Stimulated activated CD4-positive, alpha-beta T cell treated with anti-CD3 and anti-CD28 coated beads, Interleukin-2, amount 100 ng/mL, for 4 hours (primary cell): ENCODE measurements around the gene GRIN3B.

Source experiments
- DNase-seq: peaks from one replicate; pipeline ENCODE4 v3.0.0-alpha.2; 2020; ENCODE audit warnings: low read depth

The GRIN3B gene

DNA sequence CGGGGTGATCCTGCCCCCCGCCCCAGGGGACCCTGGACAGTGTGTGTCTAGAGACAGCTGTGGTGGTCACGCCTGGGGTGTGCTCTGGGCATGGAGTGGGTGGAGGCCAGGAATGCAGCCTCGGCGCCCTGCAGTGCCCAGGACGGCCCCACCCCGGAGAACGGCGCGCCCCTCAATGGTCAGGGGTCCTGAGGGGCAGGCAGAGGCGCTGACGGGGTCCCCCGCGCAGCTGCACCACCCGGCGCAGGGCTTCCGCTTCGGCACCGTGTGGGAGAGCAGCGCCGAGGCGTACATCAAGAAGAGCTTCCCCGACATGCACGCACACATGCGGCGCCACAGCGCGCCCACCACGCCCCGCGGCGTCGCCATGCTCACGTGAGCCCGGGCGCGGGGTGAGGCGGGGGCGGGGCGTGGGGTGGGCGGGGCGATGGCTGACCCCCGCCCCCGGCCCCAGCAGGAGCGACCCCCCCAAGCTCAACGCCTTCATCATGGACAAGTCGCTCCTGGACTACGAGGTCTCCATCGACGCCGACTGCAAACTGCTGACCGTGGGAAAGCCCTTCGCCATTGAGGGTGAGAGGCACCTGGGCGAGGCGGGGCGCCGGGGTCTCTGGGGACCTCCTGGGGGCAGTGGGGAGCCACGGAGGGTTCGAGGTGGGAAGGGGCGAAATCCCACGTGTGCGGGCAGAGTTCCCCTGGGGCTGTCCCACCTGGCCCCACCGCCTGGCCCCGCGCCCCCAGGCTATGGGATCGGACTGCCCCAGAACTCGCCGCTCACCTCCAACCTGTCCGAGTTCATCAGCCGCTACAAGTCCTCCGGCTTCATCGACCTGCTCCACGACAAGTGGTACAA, 7.4 kb downstream of the GRIN3B start:
- no peak for DNase-seq

DNA sequence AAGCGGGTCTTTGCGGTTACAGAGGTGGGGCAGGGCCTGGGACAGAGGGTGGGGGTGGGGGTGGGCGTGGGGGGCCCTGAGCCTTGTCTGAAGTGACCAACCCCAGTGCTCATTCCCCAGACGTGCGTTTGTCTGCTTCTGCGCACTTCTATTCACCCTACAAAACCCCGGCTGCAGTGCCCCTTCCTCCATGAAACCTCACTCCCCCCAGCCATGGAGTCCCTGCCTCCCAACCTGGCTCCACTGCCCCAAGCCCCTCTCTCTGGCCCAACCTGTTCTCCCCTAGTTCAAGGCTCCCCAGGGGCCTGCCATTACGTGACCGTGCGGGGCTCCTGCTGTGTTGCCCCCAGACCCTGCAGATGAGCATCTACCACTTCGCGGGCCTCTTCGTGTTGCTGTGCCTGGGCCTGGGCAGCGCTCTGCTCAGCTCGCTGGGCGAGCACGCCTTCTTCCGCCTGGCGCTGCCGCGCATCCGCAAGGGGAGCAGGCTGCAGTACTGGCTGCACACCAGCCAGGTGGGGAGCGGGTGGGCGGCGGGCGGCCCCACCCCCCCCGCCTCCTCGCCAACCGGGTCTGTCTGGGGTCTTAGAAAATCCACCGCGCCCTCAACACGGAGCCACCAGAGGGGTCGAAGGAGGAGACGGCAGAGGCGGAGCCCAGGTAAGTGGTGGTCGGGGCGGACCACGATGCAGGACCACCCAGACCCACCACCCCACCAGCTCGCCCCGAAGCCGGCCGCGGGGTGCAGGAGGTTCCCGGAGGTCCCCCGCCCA, 8.2 kb downstream of the GRIN3B start:
- no peak for DNase-seq

DNA sequence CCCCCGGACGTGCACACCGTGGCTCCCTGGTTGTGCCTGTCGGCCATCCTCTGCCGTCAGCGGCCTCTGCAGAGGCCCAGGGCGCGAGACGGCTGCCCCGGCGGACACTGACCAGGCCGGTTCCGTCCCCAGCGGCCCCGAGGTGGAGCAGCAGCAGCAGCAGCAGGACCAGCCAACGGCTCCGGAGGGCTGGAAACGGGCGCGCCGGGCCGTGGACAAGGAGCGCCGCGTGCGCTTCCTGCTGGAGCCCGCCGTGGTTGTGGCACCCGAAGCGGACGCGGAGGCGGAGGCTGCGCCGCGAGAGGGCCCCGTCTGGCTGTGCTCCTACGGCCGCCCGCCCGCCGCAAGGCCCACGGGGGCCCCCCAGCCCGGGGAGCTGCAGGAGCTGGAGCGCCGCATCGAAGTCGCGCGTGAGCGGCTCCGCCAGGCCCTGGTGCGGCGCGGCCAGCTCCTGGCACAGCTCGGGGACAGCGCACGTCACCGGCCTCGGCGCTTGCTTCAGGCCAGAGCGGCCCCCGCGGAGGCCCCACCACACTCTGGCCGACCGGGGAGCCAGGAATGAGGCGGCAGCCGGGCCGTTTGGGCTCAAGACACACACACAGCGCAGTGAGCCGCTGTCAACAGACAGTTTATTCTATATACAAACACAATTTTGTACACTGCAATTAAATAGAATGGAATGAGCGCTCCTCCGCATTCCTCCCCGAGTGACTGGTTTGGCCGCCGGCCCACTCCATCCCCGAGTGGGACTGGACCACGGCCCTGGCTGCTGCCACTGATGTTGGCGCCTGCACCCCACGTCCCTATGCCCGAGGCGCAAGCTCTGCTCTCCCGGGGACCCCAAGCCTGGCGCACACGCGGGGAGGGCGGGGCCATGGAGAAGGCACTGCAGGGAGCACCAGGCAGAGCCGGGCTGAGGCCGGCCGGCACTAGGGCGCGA, 9.1 kb downstream of the GRIN3B start:
- DNase-seq, result no peak

DNA sequence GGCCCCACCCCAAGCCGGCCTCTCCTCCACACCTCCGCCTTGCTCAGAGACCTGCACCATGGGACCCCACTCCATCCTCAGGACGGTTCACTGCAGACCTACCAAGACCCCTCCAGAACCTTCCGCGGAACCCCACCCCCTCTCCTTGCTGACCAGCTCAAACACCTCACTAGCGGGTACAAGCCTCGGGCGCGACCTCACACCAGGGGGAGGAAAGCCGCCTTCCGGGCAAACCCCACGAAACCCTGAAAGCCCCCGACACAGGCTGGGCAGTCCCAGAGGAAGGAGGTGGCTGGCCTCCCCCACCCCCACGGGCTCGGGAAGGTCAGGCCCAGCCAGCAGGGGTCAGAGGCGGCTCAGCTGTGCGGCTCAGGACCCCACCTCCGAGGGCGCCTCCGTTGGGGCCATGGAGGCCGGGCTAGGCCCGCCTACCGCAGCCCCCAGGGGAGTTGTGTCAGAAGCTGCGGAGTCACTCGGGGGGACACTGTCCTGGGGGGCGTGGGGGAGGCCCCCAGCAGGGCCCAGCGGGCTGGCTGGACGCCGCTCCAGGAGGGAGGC, 9.8 kb downstream of the GRIN3B start:
- DNase-seq, result no peak

DNA sequence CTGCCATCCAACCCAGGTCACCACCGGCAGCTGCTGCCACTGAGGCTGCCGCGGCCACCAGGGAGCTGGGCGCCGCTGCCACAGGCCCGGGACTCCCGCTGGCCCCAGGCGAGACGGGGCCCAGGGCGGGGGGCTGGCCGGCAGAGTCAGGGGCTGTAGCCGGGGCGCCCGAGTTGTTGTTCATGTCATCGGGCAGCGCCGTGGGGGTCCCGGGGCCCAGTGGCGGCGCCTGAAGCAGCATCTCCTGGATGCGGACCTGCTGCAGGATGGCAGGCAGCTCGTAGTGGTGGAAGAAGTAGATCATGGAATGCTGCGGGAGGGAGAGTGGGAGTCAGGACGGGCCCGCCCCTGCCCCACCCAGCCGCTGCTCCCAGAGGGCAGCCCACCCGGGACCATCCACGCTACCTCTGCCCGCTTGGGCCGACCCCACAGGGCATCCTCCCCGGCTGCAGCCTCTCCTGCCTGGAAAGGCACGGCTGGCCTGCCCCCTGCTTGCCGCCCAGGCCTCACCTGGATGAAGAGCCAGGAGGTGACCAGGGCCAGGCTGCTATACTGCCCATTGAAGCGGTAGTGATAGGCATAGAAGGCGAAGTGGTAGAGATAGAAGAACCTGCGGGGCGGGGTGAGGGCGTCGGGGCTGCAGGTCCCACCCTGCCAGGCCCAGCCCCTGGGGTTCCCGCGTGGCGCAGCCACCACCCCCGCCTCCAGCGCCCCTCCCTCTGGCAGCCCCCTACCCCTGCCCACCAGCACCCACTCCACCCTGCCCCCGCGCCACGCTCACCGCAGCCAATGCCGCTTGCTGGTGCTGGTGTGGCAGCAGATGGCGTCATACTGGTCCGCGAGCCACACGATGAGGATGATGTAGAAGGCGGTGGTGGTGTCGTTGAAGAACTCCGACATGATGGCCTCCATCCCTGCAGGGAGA, 10.6 kb downstream of the GRIN3B start:
- DNase-seq, result no peak

DNA sequence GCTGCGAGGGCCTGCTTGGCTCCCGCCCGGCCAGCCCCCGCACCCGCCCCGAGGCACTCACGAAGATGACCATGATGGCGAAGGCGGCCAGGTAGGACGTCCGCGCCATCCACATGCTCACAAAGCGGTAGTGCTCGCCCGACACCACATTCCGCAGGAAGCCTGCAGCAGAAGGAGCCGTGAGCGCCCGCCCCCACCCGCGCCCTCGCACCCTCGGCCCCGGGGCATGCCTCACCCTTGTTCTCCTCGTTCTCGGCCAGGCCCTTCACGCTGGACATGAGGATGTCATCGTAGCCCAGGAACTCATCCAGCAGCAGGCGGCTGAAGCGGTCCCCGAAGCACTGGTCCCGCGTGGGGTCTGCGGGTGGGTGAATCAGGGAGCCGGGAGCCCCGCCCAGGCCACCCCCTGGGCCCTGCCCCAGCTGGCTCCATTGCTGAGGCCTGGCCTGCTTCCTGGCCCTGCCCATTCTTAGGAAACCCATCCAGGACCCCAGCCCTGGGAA, 11.7 kb downstream of the GRIN3B start:
- no peak for DNase-seq

DNA sequence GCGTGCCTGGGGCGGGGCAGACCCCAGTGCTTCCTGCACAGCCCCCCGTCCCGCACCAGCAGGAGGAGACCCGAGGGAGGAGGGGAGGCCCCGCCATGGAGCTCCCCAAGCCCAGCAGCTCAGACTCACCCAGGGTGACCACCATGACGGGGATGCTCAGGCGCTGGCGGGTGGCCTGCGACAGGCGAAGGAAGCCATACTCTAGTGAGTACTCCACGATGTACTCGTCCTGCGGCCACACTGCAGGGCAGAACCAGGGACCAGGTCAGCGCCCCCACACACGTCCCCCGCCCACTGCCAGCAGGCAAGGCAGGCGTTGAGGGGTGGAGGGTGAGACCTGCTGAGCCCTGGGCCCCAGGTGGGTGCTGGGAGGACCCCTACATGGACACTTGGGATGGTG, 12.1 kb downstream of the GRIN3B start:
- DNase-seq, result no peak

DNA sequence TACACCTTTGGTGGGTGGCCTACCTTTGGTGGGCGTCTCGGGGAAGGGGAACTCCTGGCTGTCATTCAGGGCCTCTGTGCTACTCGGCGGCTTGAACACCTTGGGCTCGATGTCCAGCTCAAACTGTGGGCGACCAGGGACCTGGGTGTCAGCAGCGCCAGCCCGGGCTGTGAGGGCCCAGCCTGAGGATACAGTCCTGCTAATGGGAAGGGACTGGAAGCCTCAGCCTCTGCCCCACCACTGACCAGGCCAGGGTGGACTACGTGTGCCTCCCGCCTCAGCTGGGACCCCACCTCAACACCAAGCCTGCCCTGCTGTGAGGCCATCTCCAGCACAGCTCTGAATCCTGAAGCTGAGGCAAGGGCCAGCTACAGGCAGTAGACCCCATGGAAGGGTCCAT, 13.0 kb downstream of the GRIN3B start:
- no peak for DNase-seq

DNA sequence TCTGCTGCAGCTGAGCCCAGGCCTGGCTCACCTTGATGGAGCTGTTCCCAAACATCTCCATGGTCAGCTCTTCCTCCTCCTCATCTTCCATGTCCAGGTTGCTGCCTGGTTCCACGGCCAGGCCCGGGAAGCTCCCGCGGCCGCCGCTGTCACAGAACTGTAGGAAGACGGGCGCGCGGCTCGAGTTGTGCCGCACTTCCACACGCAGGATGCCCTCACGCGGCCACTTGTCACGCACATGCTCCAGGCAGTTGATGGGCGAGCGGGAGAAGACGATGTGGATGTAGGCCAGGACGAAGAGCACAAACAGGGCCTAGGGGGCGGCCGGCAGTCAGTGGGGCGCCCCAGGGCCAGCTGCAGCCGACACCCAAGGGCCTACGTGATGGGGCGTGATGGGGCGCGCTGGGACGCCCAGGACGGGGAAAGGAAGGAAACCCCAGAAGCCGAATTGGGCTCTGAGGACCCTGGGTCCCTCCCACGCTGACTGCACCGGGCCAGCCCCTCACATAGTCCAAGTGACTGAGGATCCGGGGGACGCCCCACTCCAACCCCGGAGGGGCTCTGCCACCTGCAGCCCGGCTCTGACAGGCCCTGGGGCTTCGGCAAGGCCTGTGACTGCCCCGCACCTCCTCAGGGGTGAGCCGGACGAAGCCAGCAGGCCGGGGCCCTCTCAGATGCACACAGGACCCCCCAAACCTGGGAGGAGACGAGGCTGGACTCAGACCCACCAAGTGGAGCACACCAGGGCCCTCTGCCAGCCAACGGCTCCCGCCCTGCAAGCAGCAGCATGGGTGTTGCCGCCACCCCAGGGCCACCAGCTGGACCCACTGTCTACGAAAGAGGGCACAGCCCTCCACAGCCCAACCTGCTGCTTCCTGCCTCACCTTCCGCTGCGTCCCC, 14.2 kb downstream of the GRIN3B start:
- no peak for DNase-seq

DNA sequence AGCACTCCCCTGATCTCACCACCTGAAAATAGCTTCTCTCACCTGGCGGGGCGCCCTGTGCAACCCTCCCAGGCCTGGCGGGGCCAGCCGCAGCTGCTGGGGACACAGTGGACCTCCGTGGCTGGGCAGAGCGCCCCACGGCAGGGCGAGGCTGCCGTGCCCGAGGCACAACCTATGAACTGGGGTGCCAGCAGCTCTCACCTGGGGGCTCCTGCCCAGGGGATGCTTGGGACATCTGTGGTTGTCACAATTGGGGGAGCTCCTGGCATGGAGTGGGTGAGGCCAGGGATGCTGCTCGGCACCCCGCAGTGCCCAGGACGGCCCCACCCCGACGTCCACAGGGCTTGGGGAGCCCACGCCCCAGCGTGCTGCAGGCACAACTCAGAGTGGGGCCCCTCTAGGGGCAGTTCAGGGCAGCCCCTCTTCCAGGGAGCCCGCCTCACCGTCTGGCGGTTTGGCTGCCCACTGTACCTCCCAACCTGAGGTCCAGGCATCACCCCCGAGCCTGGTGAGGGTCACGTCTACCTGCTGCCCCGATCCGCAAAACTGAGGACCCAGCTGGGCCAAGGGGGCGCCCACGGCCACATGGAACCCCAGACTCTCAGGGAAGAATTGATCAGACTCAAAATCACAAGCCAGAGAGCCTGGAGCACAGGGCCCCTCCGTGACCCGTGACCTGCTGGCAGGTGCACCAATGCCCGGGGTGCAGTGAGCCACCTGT, 15.0 kb downstream of the GRIN3B start:
- DNase-seq, result no peak

DNA sequence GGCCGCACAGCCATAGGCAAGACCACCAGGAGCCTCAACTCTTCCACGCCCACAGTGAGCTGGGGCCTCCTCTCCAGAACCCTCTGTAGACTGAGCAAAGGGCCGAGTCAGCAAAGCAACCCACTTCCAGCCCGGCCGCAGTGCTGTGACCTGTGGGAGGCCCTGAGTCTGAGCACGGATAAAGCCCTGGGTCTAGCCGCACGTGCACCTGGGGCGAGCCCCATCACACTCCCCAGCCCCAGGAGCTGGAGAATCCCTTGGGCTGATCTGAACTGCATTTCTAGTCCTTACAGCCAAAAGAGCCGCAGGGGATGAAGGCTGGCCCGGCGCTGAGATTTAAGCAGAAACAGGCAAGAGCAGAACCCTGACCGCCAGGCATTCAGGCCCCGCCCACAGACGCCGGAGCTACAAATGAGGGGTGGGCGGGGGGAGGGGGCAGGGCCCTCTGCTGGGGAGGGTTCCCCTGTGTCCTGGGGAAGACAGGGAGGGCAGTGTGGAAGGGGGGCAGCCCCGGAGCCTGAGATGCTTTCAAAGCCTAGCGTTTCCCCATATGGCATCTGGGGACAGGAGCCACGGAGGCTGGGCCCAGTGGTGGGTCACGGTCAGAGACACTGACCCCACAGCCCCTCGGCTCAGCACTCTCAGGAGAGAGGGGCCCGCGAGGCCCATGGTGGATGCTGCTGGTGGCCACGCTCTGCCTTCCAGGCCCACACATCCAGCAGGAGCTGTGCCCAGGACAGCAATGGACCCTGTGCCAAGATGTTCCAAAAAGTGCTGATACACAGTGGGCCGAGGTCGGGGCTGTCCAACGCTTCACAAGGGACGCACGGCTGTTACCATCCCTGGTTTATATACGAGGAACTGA, 15.8 kb downstream of the GRIN3B start:
- no peak for DNase-seq

DNA sequence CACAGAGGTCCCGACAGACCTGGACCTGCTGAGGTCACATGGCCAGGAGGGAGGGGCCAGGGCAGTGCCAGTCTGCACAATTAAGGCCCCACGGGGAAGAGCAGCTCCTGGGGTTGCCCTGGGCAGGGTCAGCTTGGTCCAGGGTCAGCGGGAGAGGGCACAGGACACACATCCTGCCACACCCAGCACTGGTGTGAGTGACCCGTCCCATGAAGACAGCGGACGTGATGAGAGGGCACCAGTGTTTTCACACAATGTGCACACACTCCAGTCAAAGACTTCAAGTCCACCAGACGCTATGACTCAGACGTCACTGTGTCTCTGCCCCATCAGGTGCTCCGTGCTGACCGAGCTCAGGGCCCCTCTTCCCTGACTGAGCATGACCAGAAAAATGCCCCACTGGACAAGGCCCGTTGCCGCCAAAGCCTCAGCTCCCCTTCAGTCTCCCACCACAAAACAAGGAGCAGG, 16.5 kb downstream of the GRIN3B start:
- DNase-seq, result no peak

DNA sequence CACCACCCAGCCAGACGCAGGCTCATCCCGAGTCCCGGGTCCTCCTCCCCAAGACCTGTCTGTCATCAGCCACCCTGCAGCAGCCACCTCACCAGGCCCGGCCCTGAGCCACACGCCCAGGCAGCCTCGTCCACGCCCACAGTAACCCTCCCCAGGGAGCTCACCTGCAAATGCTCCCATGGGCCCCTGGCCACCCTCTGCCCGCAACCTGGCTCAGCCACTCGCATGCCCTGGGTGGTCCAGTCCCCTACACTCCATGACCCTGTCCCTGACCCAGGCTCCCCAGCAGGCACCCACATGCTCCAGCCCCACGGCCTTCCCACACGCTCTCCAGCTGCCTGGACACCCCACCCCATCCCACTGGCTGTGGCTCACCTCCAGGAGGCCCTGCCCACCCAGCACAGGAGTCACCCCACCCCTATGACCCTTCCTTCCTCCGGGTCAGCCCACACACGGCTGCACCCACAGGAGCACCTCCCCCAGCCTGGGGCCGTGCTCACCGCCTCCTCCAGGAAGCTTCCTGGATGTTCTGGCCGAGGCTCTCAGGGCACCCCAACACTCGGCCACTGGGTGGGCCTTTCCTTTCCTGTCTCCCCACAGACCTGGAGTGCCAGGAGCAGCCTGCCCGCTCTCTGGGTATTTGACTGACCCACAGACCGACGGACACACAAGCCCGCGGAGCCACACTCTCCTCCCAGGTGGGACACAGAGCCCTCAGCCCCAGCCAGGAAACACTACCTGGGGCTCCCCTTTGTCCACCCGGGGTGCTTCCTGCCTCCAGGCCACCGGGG, 17.1 kb downstream of the GRIN3B start:
- DNase-seq, result no peak

DNA sequence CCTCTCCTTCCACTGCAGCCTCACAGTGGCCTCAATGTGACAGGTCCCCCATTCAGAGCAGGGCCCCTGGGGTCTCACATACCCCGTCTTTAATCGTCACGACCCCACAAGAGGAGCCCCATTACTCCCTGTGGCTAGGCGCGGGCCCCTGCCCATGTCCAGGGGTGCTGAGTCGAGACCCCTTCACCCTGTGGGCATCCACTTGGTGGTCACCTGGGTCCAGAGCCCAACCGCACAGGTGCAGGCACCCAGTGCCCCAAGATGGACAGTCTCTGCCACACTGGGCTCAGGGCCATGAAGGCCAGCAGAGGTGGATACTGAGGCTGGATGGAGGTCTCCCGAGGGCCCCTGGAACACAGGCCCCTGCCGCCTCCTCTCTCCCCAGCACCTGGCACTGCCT, 17.7 kb downstream of the GRIN3B start:
- DNase-seq, result no peak

DNA sequence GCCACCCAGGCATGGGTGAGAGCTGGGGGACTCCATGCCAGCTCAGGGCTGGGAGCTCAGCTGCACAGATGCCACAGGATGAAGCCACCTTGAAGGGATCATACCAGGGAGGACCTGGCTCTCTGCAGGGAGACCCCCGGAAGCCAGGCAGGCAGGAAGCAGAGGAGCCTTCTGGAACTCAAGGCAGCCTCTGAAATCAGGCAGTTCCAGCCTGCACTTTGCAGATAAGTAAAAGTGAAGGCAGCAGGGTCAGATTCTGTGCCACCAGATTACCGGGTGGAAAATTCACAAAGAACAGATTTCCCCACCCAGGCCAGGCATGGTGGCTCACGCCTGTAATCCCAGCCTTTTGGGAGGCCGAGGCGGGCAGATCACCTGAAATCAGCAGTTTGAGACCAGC, 18.2 kb downstream of the GRIN3B start:
- no peak for DNase-seq

DNA sequence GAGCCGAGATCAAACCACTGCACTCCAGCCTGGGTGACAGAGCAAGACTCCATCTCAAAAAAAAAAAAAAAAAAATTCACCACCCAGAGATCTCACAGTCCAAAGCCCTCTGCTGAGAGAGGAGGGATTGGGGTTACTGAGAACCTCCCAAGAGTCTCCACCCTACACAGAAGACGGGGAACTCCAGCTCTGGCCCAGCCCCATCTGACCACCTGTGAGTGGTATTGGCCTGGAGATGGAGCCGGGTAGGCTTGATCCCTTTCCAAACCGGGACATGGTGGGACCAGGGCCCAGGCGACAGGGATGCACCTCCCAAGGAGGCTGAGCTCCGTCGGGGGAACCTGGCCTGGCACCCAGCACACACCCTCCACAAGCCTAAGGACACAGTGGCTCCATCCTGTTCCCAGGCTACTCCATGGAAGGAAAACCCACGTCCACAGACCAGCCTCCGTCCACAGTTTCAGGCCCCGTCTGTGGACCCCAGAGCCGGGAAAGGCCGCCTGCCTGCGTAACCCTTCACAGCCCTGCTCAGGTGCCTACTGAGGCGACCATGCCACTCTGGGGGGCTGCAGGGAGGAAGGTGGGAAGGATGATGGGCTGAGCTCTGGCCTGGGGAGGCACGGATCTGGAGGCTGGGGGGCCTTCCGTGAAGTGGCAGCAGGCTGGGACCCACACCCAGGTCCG, 18.9 kb downstream of the GRIN3B start:
- DNase-seq, result no peak

DNA sequence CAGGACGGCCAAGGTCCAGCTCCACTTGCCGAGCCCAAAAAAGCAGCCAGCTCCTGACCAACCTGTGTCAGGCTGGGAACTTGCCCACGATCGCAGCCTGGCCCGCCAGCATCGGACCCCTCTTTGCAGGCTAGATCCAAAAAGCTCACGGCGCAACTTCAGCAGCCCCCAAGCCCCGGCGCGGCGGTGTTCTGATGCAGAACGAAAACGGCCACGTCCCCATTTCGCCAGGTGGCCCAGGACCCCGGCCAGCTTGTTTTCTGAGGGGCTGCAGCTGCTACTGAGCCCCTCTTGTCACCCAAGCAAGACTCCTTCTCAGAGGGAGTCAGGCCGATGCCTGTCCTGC, 19.4 kb downstream of the GRIN3B start:
- DNase-seq, result no peak
